ENCODE data around the gene CPED1.

CPED1 gene

DNA sequence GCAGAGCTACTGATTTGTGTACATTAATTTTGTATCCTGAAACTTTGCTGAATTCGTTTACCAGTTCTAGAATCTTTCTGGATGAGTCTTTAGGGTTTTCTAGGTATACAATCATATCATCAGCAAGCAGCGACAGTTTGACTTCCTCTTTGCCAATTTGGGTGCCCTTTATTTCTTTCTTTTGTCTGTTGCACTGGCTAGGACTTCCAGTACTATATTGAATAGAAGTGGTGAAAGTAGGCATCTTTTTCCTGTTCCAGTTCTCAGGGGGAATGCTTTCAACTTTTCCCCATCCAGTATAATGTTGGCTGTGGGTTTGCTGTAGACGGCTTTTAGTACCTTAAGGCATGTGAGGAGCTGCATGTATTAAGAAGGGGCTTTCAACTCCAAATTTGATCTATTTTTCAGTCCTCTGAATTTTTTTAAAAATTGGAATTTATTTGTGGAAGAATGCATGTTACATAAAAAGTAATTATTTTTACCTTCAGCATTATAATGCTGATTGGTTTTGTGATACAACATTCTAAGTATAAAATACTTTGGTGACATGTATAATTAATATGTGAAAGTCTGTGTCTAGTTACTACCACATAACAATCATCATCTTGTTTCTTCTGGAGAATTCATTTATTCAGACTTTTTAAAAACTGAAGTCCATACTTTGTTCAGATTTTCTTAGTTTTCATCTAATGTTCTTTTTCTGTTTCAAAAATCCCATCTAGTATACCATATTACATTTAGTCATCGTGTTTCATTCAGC lies 49.6 kb downstream of the CPED1 start:
- TF ChIP-seq CTCF (IDR thresholded peaks at IDR 0.05) = no peak

GRCh38 chr7:121038717-121039509 lies 50.4 kb downstream of the CPED1 start:
- no peak for TF ChIP-seq CTCF (IDR thresholded peaks at IDR 0.05)

- no peak for TF ChIP-seq CTCF (IDR thresholded peaks at IDR 0.05)
These were observed 51.0 kb downstream of the CPED1 start for GRCh38 chr7:121039510-121039822.

- no peak for TF ChIP-seq CTCF (IDR thresholded peaks at IDR 0.05)
These were observed 51.5 kb downstream of the CPED1 start for GRCh38 chr7:121039994-121040393.

DNA sequence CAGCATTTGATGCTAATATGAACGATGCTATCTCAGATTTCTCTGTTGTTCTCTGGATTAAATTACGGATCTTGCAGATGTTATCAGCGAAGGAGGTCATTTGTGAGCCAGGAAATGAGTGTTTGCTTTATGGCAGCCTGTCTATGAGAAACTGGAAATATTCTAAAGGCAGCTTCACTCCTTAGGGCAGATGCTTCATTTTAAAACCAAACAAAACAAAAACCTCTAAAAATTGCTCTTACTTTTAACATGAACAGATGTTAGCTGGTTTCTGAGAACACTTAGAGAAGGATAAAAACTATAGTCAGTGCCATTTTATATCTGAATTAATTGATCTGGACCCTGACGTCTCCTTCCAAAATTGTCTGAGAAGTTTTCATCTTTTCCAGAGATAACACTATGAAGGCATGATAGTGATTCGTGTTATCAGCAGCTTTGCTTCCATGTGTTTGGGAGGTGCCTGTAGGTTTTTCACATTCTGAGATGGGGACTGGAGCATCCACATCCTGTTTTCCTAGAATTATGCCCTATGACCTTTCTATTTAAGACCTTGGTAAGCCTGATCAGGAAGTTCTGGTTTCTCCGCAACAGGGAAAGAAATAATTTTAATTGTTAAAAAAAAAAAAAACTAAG lies 53.1 kb downstream of the CPED1 start:
- TF ChIP-seq CTCF (IDR thresholded peaks at IDR 0.05) = no peak

- TF ChIP-seq CTCF (IDR thresholded peaks at IDR 0.05) = no peak
These were observed 53.7 kb downstream of the CPED1 start for GRCh38 chr7:121042195-121042594.

DNA sequence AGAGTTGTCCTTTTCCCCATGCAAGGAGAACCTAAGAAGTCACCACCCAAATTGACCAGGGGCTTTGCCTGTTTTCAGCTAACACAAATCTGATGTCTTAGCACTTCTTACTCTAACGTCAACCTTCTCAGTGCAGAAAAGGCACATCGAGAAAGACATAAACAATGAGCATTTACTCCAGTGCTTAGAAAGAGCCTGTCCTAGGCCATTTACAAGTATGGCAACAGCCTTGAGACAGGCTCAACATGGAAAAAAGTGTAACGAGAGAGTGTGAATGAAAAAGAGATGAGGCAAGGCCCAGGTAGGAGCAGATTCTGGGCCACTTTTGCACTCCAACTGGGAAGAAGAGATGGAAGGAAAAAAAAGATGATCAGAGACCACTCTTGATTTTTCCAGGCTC lies 54.4 kb downstream of the CPED1 start:
- no peak for TF ChIP-seq CTCF (IDR thresholded peaks at IDR 0.05)

Data from LNCAP (cell line).